NCI-H2227 (cell line): ENCODE measurements around the gene ANGPT4.

ENCODE experiments used
- DNase-seq: peaks from one replicate; lab custom pipeline; 2025; ENCODE audit not compliant: unreplicated experiment; lab: John Stamatoyannopoulos, UW

Gene ANGPT4, protein sequence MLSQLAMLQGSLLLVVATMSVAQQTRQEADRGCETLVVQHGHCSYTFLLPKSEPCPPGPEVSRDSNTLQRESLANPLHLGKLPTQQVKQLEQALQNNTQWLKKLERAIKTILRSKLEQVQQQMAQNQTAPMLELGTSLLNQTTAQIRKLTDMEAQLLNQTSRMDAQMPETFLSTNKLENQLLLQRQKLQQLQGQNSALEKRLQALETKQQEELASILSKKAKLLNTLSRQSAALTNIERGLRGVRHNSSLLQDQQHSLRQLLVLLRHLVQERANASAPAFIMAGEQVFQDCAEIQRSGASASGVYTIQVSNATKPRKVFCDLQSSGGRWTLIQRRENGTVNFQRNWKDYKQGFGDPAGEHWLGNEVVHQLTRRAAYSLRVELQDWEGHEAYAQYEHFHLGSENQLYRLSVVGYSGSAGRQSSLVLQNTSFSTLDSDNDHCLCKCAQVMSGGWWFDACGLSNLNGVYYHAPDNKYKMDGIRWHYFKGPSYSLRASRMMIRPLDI

DNA sequence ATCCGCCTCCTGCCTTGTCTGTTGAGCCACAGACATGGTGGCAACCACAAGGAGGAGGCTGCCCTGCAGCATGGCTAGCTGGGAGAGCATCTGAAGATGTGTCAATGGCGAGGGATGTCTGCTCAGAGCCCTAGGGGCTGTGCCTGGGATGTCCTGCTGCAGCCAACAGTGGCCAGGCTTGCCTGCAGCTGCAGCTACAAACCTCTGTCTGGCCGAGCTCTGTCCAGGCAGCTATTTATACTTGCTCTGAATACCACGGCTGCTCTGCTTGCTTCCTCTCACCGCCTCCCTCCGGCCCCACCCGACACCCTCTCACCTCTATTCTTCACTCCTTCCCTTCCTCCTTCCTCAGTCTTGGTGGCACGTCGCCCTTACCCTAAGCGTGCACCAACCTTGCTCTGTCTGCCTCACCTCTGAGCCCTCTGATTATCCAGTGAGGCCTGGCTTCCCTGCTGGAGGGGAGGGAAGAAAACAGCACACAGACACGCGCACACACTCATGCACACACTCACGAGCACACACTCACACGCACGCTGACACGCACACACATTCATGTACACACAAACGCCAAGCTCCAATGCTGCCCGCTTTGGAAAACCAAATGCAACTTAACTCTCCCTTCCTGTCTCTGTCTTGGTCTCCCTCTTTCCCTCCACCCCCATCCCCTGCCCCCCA, at the start of gene ANGPT4:
ANGPT4 (minus strand) TSS at position 210 of the 675 bp plus-strand sequence; CDS start at position 90, 120 bp downstream.
- peak; percentile 48 for DNase-seq

DNA sequence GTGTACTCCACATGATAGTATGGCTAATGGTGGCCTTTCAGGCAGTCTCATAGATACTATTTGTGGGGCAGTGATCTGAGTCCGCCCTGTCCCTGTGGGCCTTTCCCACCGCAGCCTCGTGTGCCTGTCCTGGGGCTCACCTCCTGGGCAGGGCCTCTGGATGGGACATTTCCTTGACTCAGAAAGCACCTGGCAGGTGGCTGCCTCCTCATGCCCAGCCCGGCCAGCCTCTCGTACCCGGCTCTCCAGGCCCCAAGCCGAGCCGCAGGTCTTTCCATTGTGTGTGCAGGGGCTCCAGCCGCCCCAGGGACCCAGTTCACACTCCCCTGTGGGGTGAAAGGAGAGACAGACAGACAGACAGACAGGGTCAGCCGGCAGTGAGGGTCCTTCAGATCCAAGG, 47.7 kb upstream of the ANGPT4 start:
- DNase-seq, result no peak

GRCh38 chr20:962683-963082, 46.5 kb upstream of the ANGPT4 start:
- DNase-seq, result no peak

DNA sequence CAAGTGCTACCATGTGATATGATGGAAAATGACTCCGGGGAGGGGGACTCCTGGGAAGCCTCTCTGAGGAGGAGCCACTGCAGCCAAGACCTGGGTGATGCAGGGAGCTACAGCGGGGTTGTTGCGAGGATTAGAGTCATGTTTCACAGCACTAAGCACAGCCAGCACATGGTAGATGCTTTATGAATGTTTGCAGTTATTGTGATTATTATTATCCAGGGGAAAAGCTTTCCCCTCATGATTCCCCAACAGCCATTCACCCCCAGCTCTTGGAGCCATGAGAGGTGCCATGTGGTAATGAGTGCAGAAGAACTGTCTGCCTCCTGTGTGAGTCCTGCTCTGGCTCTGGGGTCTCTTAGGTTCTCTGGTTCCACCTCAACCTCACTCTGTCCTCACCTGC, 46.1 kb upstream of the ANGPT4 start:
- DNase-seq, result no peak

DNA sequence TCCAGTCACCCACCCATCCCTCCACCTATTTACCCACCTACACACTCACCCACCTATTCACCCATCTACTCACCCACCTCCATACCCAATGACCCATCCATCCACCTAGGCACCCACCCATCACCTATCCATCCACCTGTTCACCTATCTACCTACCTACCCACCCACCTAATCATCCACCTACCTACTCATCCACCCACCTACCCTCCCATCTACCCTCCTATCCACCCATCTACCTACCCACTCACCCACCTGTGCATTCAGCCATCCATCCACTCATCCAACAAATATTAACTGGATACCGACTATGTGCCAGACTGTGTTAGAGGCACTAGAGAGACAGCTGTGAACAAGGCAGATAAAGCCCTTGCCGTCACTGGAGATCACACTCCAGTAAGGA, 45.6 kb upstream of the ANGPT4 start:
- no peak for DNase-seq

DNA sequence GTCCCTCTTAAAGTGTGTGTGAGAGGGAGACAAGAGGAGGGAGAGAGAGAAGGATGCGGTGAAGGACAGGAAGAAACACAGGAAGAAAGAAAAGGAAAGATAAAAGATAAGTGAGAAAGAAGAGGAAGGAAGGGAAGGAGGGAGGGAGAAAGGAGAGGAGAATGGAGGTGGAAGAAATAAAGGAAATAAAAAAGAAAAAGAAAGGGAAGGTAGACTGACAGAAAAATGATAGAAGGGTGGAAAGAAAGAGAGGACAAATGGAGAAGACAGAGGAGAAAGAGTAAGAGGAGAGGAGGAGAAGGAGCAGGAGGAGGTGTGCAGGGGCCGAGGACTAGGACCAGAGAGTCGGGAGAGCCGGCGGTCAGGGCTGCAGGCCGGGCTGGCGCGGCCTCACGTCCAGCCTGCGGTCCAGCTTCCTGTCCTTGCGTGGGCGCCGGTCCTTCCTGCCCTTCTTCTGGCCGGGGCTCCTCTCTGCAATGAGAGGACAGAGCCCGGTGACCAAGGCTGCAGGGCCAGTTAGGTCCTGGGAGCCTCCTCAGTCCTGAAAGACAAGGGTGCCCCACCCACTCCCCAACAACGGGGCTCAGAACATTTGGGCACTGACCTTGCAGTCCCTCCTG, 44.0 kb upstream of the ANGPT4 start:
- no peak for DNase-seq

DNA sequence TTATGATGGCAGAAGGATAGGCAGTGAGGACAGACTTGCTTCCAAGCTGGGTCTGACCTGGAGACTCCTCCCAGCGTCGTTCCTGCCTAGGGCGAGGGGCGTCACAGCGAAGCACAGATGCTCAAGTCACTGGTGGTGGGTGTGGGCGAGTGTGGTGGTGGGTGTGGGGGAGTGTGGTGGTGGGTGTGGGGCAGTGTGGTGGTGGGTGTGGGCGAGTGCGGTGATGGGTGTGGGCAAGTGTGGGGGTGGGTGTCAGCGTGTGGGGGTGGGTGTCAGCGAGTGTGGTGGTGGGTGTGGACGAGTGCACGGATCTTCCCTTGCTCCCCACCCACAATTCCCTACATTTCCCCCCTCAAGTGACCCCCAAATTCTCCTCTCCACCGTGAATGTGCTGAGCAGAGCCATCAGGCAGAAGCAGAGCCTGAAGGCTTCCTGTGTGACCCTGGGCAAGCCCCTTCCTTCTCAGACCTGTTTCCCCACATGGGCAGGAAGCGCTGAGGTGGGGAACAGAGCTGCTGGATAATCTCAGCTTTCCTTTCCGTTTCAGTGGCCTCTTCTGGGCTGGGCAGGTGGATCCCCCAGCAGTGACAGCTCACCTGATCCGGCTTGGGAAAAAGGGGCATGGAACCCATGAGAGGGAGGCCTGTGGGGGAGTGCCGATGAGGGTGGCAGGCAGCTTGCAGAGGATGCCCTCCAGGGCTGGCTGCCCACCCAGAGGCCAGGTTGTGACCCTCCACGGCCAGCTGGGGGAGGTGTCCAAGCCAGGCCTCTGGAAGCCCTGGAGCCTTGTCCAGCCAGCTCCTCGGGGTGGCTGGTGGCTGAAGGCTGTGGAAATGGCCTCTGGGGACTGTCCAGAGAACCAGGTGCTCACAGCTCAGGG, 43.0 kb upstream of the ANGPT4 start:
- DNase-seq, result no peak

GRCh38 chr20:957544-957943, 41.4 kb upstream of the ANGPT4 start:
- peak; percentile 18 for DNase-seq

GRCh38 chr20:956330-956951, 40.3 kb upstream of the ANGPT4 start:
- DNase-seq, result peak; percentile 80

- no peak for DNase-seq
Observed at GRCh38 chr20:955656-956055, 39.5 kb upstream of the ANGPT4 start.

GRCh38 chr20:955111-955510, 39.0 kb upstream of the ANGPT4 start:
- DNase-seq, result no peak

- peak; percentile 36 for DNase-seq
Observed at GRCh38 chr20:953742-954141, 37.6 kb upstream of the ANGPT4 start.

- no peak for DNase-seq
Observed at GRCh38 chr20:952196-952795, 36.2 kb upstream of the ANGPT4 start.

- no peak for DNase-seq
Observed at GRCh38 chr20:951384-952169, 35.4 kb upstream of the ANGPT4 start.

DNA sequence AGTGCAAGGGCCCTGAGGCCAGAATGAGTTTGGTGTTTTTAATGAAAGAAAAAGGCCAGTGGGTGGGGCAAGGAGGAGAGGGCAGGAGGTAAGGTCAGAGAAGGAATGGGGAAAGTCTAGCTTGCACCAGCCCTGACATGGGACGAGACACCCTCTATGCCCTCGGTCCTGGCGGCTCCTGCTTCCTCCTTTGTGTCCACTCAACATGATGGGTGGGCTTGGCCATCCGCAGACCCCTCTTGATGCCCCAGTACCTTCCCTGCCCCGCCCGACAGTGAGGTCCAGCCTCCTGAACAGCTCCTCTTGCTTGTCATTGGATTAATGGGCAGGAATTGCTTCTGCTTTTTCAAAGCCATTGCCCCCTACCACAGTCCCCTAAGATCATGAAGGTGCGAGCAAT, 33.6 kb upstream of the ANGPT4 start:
- no peak for DNase-seq

DNA sequence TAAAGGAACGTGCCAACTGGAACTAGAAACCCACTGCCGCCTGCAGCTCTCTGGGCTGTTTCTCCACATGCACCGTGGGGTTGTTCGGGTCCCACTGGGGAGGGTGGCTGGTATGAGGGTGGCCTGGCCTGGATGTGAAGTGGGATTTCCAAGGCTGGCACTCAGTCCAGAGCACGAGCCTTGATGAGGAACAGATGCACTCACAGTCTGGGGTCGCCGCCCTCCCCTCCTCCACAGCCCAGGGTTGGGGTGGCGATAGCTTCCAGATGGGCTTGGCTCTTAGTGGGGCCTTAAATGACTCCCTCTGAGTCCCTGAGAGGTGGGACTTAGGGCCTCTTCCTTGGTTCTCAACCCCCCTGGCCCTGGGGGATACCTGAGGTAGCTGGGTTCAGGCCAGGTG, 30.7 kb upstream of the ANGPT4 start:
- no peak for DNase-seq

- no peak for DNase-seq
Observed at GRCh38 chr20:945841-946240, 29.7 kb upstream of the ANGPT4 start.

DNA sequence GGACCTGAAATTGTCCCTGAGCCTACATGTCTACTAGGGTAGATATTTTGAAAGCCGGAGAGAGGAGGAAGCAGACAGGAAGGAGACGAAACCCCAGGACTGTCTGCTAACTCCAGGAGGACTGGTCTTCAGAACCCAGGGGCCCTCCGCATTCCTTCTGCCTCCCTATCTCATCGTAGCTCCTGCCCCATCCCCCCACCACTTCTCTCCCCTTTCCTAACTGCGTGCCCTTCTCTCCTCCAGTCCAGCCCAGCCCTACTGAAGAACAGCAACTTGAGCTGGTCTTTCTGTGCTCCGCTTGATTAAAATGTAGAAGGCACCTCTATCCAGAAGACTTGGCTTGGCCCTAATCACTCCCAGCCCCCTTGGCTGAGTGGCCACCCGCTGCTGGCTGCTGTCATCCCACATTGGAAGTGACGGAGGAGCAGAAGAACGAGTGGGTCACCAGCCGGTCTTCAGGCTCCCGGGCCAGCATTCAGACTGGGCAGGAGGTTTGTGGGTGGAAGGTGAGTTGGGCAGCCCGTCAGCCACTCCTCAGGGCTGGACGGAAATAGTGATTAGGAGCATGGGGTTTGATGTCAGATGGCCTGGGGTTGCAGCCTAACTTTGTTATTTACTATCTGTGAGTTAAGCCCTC, 28.8 kb upstream of the ANGPT4 start:
- DNase-seq, result no peak

GRCh38 chr20:944148-944547, 28.0 kb upstream of the ANGPT4 start:
- no peak for DNase-seq
